SK-N-MC (cell line): ENCODE results near the gene KCNQ4.

ENCODE experiments used
- DNase-seq: peaks from one replicate; pipeline ENCODE4 v3.0.0-alpha.2; 2011; ENCODE audit warnings: low read depth, low spot score
- H3K27ac ChIP-seq: fragments of 200-600 bp; sonication (generic); 2 replicates; pipeline ENCODE4 v1.5.1; 2016; ENCODE audit warnings: mixed run types
- H3K36me3 ChIP-seq: fragments of 200-600 bp; sonication (generic); 2 replicates; pipeline ENCODE4 v1.6.1; 2017; ENCODE audit warnings: antibody characterized with exemption, low read length, mixed read lengths; ENCODE audit not compliant: insufficient read depth
- H3K4me3 ChIP-seq: fragments of 200-600 bp; sonication (generic); 2 replicates; pipeline ENCODE4 v1.5.1; 2016
- H3K9ac ChIP-seq: fragments of 200-600 bp; sonication (generic); 2 replicates; pipeline ENCODE4 v1.8.0; 2017; ENCODE audit warnings: mixed run types, mixed read lengths; ENCODE audit not compliant: insufficient read length
- H3K9me3 ChIP-seq: fragments of 200-600 bp; sonication (generic); 2 replicates; pipeline ENCODE4 v1.6.1; 2017; ENCODE audit warnings: low read depth, mild to moderate bottlenecking, antibody characterized with exemption, low read length, moderate library complexity, mixed read lengths
- EZH2 ChIP-seq: fragments of 200-600 bp; sonication (generic); IDR thresholded peaks from one replicate; pipeline ENCODE4 v1.6.1; 2017; ENCODE audit warnings: antibody characterized with exemption
- FOXP2 ChIP-seq: optimal IDR thresholded peaks from 2 replicates; pipeline ENCODE3; 2011; ENCODE audit warnings: mild to moderate bottlenecking, moderate library complexity; ENCODE audit not compliant: insufficient read depth; ENCODE audit errors: extremely low read length, control extremely low read depth
- POLR2AphosphoS5 ChIP-seq: IDR thresholded peaks from 2 replicates; pipeline ENCODE4 v1.6.1; 2012; ENCODE audit warnings: mild to moderate bottlenecking, low read depth, low read length, borderline replicate concordance

Gene KCNQ4

DNA sequence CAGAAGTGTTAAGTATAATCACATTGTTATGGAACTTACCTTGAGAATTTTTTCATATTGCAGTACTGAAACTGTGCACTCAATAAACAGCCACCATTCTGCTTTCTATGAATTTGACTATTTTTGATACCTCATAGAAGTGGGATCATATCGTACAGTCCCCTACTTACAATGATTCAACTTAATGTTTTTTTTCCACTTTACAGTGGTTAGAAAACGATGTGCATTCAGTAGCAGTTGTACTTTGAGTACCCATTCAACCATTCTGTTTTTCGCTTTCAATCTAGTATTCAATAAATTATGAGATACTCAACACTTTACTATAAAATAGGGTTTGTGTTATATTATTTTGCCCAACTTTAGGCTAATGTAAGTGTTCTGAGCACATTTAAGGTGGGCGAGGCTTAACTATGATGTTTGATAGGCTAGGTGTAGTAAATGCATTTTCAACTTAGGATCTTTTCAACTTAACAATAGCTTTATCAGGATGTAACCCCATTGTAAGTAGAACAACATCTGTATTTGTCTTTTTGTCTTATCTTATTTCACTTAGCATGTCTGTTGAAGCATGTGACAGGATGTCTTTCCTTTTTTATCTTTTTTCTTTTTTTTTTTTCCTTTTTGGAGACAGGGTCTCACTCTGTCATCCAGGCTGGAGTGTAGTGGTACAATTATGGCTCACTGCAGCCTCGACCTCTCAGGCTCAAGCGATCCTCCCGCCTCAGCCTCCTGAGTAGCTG is 42.4 kb upstream of the KCNQ4 start:
- no peak for DNase-seq
- Histone ChIP-seq H3K9ac (no peak overlapping the region), H3K4me3 (no peak overlapping the region), H3K36me3 (peaks cover 66% of the 10 kb centered on the region), H3K9me3 (no peaks in the 10 kb centered on the region), H3K27ac (no peak overlapping the region)
- TF ChIP-seq POLR2AphosphoS5 (no peak), FOXP2 (no peak), EZH2 (no peak)

DNA sequence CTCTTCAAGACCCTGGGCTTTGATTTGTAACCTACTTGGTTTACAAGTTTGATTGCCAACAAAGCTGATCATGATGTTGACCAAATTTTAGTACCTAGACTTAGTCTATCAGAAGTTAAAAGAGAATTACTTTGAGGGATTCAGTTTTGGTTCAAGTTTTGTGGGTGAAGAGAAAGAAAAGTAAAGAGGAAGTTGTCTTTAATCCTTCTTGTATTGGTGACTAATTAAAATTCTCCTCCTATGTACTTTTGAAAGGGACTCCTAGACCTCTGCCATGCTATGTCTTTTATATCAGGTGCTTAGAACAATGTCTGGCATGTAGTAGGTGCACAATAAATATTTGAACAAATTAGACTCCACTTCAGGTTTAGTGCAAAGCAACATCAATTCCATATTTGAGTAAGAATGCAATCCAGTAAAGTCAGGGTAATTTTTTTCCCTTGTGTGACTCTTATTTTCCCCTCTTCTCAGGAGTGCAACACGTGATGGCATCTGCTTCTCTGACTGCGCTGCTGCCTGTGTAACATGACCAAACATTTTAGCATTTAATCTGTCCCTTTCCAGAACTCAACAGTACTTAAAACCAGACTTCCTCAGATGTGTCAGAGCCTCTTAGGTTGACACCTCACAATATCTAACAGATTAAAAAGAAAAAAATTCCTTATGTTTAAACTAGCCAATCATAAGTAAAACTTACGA is 41.1 kb upstream of the KCNQ4 start:
- no peaks in the 10 kb centered on the region for H3K9me3 ChIP-seq
- no peak overlapping the region for H3K9ac ChIP-seq
- DNase-seq, result no peak
- H3K27ac ChIP-seq, result no peak overlapping the region
- H3K36me3 ChIP-seq, result peaks cover 70% of the 10 kb centered on the region
- TF ChIP-seq EZH2 (no peak), POLR2AphosphoS5 (no peak), FOXP2 (no peak)
- no peak overlapping the region for H3K4me3 ChIP-seq

GRCh38 chr1:40743452-40743851 is 40.1 kb upstream of the KCNQ4 start:
- DNase-seq, result no peak
- TF ChIP-seq POLR2AphosphoS5, result no peak
- TF ChIP-seq FOXP2, result no peak
- TF ChIP-seq EZH2, result no peak
- Histone ChIP-seq H3K4me3 (no peak overlapping the region), H3K9me3 (no peaks in the 10 kb centered on the region), H3K9ac (no peak overlapping the region), H3K27ac (no peak overlapping the region), H3K36me3 (peaks cover 78% of the 10 kb centered on the region)

DNA sequence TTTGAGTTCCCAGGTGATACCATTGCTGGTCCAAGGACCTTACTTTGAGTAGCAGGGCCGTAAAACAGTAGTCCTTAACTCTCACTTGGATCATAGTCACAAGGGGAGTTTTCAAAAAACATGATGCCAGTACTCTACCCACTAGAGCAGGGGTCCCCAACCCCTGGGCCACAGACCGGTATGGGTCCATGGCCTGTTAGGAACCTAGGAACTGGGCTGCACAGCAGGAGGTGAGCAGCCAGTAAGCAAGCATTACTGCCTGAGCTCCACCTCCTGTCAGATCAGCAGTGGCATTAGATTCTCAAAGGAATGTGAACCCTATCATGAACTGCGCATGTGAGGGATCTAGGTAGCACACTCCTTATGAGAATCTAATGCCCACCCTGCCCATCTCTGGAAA is 39.7 kb upstream of the KCNQ4 start:
- H3K36me3 ChIP-seq, result peaks cover 78% of the 10 kb centered on the region
- TF ChIP-seq FOXP2 (no peak), POLR2AphosphoS5 (no peak), EZH2 (no peak)

DNA sequence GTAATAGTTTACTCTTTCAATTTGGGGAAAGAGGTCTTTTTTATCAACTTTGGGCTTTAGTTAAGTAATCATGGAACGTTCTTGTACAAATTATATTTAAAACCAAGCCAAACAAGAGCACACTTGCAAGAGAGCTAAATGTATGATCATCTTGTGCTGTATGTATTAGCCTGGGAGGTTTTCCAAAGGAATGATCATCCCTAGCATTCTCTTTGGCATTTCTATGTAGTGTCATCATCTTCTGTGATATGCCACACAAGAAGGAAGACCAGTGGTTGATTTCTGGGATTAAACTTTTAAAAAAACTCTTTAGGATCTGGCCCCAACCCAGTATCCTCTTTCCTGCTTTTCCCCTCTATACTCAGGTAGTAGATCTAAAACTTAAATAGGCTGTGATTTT is 38.4 kb upstream of the KCNQ4 start:
- TF ChIP-seq EZH2 (no peak), POLR2AphosphoS5 (no peak), FOXP2 (no peak)
- Histone ChIP-seq H3K9me3 (no peaks in the 10 kb centered on the region), H3K9ac (no peak overlapping the region), H3K36me3 (peaks cover 78% of the 10 kb centered on the region), H3K4me3 (no peak overlapping the region), H3K27ac (peak overlapping the region; percentile 26)
- no peak for DNase-seq

More for the DNA sequence above, 39.7 kb upstream of the KCNQ4 start:
- H3K9ac ChIP-seq, result no peak overlapping the region
- no peaks in the 10 kb centered on the region for H3K9me3 ChIP-seq
- H3K27ac ChIP-seq, result no peak overlapping the region
- H3K4me3 ChIP-seq, result no peak overlapping the region
- DNase-seq, result no peak

DNA sequence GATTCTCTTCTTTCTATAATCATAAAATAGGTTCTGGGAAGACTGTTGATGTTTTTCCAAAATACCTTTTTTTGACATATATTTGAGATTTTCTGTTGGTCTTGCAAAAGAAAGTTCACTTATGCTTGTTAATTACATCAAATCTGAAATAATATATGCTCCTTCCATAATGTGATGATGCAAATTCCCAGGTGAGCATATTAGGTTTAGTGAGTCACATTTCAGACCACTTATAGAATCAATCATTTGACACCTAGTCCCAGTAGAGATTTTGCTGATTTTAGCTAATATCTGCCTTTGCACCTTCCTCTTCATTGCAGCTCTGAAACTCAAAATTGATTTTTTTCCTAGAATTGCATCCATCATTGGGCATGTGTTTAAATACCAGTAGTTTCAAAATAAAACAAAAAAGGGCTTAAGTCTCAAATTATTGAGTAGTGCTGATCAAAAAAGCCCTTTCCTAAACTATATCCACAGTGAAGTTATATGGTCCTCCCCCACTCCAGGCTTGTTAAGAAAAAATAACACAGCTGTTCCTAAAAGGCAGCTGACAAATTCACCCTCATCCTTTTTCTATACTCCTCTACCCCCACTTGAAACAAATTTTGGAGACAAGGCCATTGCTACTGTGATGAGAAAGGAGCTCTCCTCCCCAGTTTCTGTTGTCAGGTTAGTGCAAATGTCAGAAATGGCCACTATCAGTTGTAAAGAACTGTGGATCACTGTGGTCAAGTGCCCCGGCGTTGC is 37.1 kb upstream of the KCNQ4 start:
- no peak for TF ChIP-seq FOXP2
- TF ChIP-seq POLR2AphosphoS5, result no peak
- no peak for TF ChIP-seq EZH2
- peak overlapping the region; percentile 38; the same call in 1 of the 2 replicates for H3K4me3 ChIP-seq
- H3K36me3 ChIP-seq, result peaks cover 76% of the 10 kb centered on the region
- H3K9me3 ChIP-seq, result no peaks in the 10 kb centered on the region
- no peak for DNase-seq
- peak overlapping the region; percentile 82 for H3K27ac ChIP-seq
- H3K9ac ChIP-seq, result no peak overlapping the region

- Histone ChIP-seq H3K4me3 (no peak overlapping the region), H3K9ac (no peak overlapping the region), H3K27ac (no peak overlapping the region), H3K36me3 (peaks cover 81% of the 10 kb centered on the region), H3K9me3 (no peaks in the 10 kb centered on the region)
- no peak for DNase-seq
- TF ChIP-seq EZH2 (no peak), FOXP2 (no peak), POLR2AphosphoS5 (no peak)
These were observed 34.5 kb upstream of the KCNQ4 start for GRCh38 chr1:40748841-40749718.

- H3K27ac ChIP-seq, result no peak overlapping the region
- no peak overlapping the region for H3K9ac ChIP-seq
- H3K9me3 ChIP-seq, result no peaks in the 10 kb centered on the region
- DNase-seq, result no peak
- no peak overlapping the region for H3K4me3 ChIP-seq
- TF ChIP-seq FOXP2 (no peak), POLR2AphosphoS5 (no peak), EZH2 (no peak)
- peaks cover 81% of the 10 kb centered on the region for H3K36me3 ChIP-seq
These were observed 33.8 kb upstream of the KCNQ4 start for GRCh38 chr1:40749817-40750216.
